GM12878 (cell line): ENCODE data around the gene GUCY1A2. TPM values are rescaled to one million over a fixed set of nuclear protein-coding genes. Genes with fewer than 3 reads are reported as not detected.

Experiments used
- ATAC-seq: fragments of 200-7000 bp; cut with Tn5 transposase; 3 replicates; pipeline ENCODE4 v1.9.1; 2020; ENCODE audit warnings: mild to moderate bottlenecking, moderate library complexity
- BruUV-seq: library from RNA; stranded (reverse); fragments of 400-500 nt; replicated peaks from 2 replicates; lab custom pipeline; 2021; lab: Mats Ljungman, UMichigan
- CTCF ChIA-PET: fragments of 300-600 bp; sonication (Branson Sonifier 250); formaldehyde crosslinking; extraction: SDS; loops from one replicate; lab custom pipeline; 2021; ENCODE audit warnings: inconsistent platforms; lab: Yijun Ruan, JAX
- POLR2A ChIA-PET: fragments of 350-600 bp; formaldehyde crosslinking; extraction: SDS; loops from one replicate; lab custom pipeline; 2021; ENCODE audit warnings: inconsistent platforms; lab: Charles Lee
- RAD21 ChIA-PET: fragments of 300-600 bp; sonication (Branson Sonifier 250); formaldehyde crosslinking; loops from one replicate; lab custom pipeline; 2023; ENCODE audit warnings: antibody characterized with exemption; ENCODE audit not compliant: unreplicated experiment; lab: Charles Lee
- SMC1A ChIA-PET: fragments of 300-600 bp; sonication (Branson Sonifier 250); formaldehyde crosslinking; loops from one replicate; lab custom pipeline; 2023; ENCODE audit not compliant: unreplicated experiment, uncharacterized antibody; lab: Charles Lee
- DNase-seq: peaks from one replicate; pipeline ENCODE4 v3.0.0-alpha.2; 2011; ENCODE audit warnings: low read depth, low spot score
- FAIRE-seq: peaks from 3 replicates; lab custom pipeline; 2011; peaks lifted over from hg19 to GRCh38; lab: Jason Lieb, UNC
- H2AFZ ChIP-seq: 2 replicates; pipeline ENCODE4 v1.6.0; 2011; ENCODE audit warnings: low read depth, low read length, control low read depth; ENCODE audit not compliant: control insufficient read depth
- H3K27ac ChIP-seq: 2 replicates; pipeline ENCODE4 v1.5.1; 2011; ENCODE audit warnings: control low read depth; ENCODE audit not compliant: control insufficient read depth, insufficient read depth
- H3K27me3 ChIP-seq, 2 experiments: replicated peaks in 1 of 2; 2 replicates each; pipeline versions ENCODE4 v1.6.0 to v1.6.1; 2011; ENCODE audit warnings: low read length in 1 of 2; ENCODE audit not compliant: control insufficient read depth in 2 of 2, insufficient read depth in 2 of 2
- H3K36me3 ChIP-seq, 2 experiments: 2 replicates each; pipeline ENCODE4 v1.5.1; 2011; ENCODE audit warnings: low read length in 1 of 2; ENCODE audit not compliant: control insufficient read depth in 2 of 2, insufficient read depth in 2 of 2
- H3K4me1 ChIP-seq: 2 replicates; pipeline ENCODE4 v1.6.1; 2011; ENCODE audit warnings: mild to moderate bottlenecking, low read length, moderate library complexity, mixed read lengths; ENCODE audit not compliant: control insufficient read depth, insufficient read depth
- H3K4me2 ChIP-seq: 2 replicates; pipeline ENCODE4 v1.6.0; 2011; ENCODE audit warnings: control low read depth; ENCODE audit not compliant: control insufficient read depth, insufficient read depth
- H3K4me3 ChIP-seq: fragments of 200-600 bp; sonication (generic); 2 replicates; pipeline ENCODE4 v1.5.1; 2016
- H3K79me2 ChIP-seq: 2 replicates; pipeline ENCODE4 v1.6.0; 2011; ENCODE audit warnings: low read length; ENCODE audit not compliant: control insufficient read depth, insufficient read depth
- H3K9ac ChIP-seq: 2 replicates; pipeline ENCODE4 v1.8.0; 2011; ENCODE audit warnings: low read length, control low read depth, mixed read lengths; ENCODE audit not compliant: control insufficient read depth, insufficient read depth
- H3K9me3 ChIP-seq: replicated peaks from 3 replicates; pipeline ENCODE4 v1.5.1; 2011; ENCODE audit warnings: mild to moderate bottlenecking, low read length; ENCODE audit not compliant: control insufficient read depth, insufficient read depth
- H4K20me1 ChIP-seq: 2 replicates; pipeline ENCODE4 v1.6.0; 2011; ENCODE audit not compliant: control insufficient read depth, insufficient read depth
- CEBPZ ChIP-seq: fragments of 150-350 bp; IDR thresholded peaks from 2 replicates; pipeline ENCODE4 v1.6.1; 2016; ENCODE audit warnings: low read depth, low read length
- E2F4 ChIP-seq: IDR thresholded peaks from 2 replicates; pipeline ENCODE4 v1.6.1; 2012; ENCODE audit warnings: low read depth, low read length, improper control_type of control experiment
- E4F1 ChIP-seq: fragments of 450-650 bp; IDR thresholded peaks from 2 replicates; pipeline ENCODE4 v1.6.1; 2018; ENCODE audit warnings: borderline replicate concordance, mild to moderate bottlenecking; ENCODE audit not compliant: partially characterized antibody
- ESRRA ChIP-seq: IDR thresholded peaks from 2 replicates; pipeline ENCODE4 v1.6.1; 2012; ENCODE audit warnings: mild to moderate bottlenecking, low read length, improper control_type of control experiment
- NFXL1 ChIP-seq: fragments of 450-650 bp; IDR thresholded peaks from 2 replicates; pipeline ENCODE4 v1.6.1; 2017; ENCODE audit warnings: antibody characterized with exemption, mild to moderate bottlenecking, borderline replicate concordance
- PRDM15 ChIP-seq: fragments of 450-650 bp; formaldehyde crosslinking; IDR thresholded peaks from 2 replicates; pipeline ENCODE4 v1.4.0; 2020; ENCODE audit warnings: mild to moderate bottlenecking, moderate library complexity
- SMARCA5 ChIP-seq: fragments of 450-650 bp; IDR thresholded peaks from 2 replicates; pipeline ENCODE4 v1.6.1; 2017; ENCODE audit warnings: mild to moderate bottlenecking
- TCF3 ChIP-seq: IDR thresholded peaks from 2 replicates; pipeline ENCODE4 v1.6.1; 2012; ENCODE audit warnings: low read depth, mild to moderate bottlenecking, low read length, borderline replicate concordance; ENCODE audit not compliant: insufficient read depth
- ZBTB4 ChIP-seq: fragments of 450-650 bp; formaldehyde crosslinking; IDR thresholded peaks from 2 replicates; pipeline ENCODE4 v1.4.0; 2022; ENCODE audit warnings: mild to moderate bottlenecking, moderate library complexity
- WGBS: methylation state at CpG from one replicate; pipeline ENCODE4 v1.1.6; 2016; ENCODE audit warnings: low lambda C conversion rate; ENCODE audit not compliant: insufficient replicate concordance, insufficient coverage; ENCODE audit errors: missing lambda C conversion rate; 5-methylcytosine and 5-hydroxymethylcytosine counted together
- in situ Hi-C: fragments of 300-500 bp; cut with MboI; formaldehyde crosslinking; loops from 9 replicates; pipeline ENCODE4 v1.14.3; 2018; ENCODE audit warnings: mixed read lengths
- intact Hi-C: fragments of 100-400 bp; cut with micrococcal nuclease; formaldehyde crosslinking; loops from one replicate; pipeline ENCODE4 v1.14.2; 2022; ENCODE audit not compliant: unreplicated experiment
- polyA plus RNA-seq, 11 experiments: library from polyadenylated mRNA; depleted of rRNA in 4 of 11; unstranded in 6 of 11; stranded (reverse) in 5 of 11; fragments of >200 nt; fragmentation: Nextera tagmentation in 4 of 11; fragmentation: Illumina TruSeq in 1 of 11; extraction: Ambion mirVana in 4 of 11; extraction: Trizol in 1 of 11; gene quantifications; 1 replicate in 1 of 11; 2 replicates in 10 of 11; pipeline versions ENCODE4 v1.2.1 to v1.2.3, GENCODE V29; 2011 to 2016; ENCODE audit warnings: inconsistent platforms in 2 of 11, missing spikeins in 2 of 11, low read depth in 1 of 11
- total RNA-seq, 4 experiments: library from RNA; depleted of rRNA in 3 of 4; stranded (reverse); fragments of >200 nt in 3 of 4; fragmentation: Illumina TruSeq in 1 of 4; extraction: Trizol in 1 of 4; gene quantifications; 2 replicates each; pipeline versions ENCODE4 v1.2.1 to v1.2.3, GENCODE V29; 2013 to 2021

Gene GUCY1A2
- total and polyA plus RNA-seq, 10 of the 15 experiments (the other 5 are each of a cell fraction or from before 2014, with no cell fraction given), result under 0.01 to 0.03 (median under 0.01) TPM; not detected in 4

- Histone ChIP-seq H3K79me2 (no peaks in the 10 kb centered on the region), H3K9me3 (no peaks in the 10 kb centered on the region), H2AFZ (no peak overlapping the region), H3K4me1 (no peaks in the 10 kb centered on the region), H3K4me3 (no peak overlapping the region), H4K20me1 (no peaks in the 10 kb centered on the region), H3K27ac (no peak overlapping the region), H3K27me3 (no peaks in the 10 kb centered on the region), H3K4me2 (no peak overlapping the region), H3K9ac (no peak overlapping the region), H3K36me3 (no peaks in the 10 kb centered on the region)
- in situ Hi-C loops (no loop called here), intact Hi-C loops (no loop called here)
- POLR2A ChIA-PET, result no interaction called here
- 52% methylated on average over 7 of the region's 7 CpGs for WGBS
- SMC1A ChIA-PET, result no interaction called here
- DNase-seq (no peak), ATAC-seq (no peak), FAIRE-seq (no peak)
- RAD21 ChIA-PET, result no interaction called here
- no TSS peak for BruUV-seq
- CTCF ChIA-PET, result no interaction called here
- TF ChIP-seq E4F1 (no peak), NFXL1 (no peak), ESRRA (no peak), PRDM15 (CRISPR knock-in tag) (no peak), ZBTB4 (CRISPR knock-in tag) (no peak), TCF3 (no peak), CEBPZ (no peak), E2F4 (no peak), SMARCA5 (no peak)
These were observed 163.8 kb downstream of the GUCY1A2 start for GRCh38 chr11:106854429-106854828.
